Kidney epithelial cell (primary cell): Measurements from ENCODE around the gene TRIM46. TPM values are rescaled to one million over a fixed set of nuclear protein-coding genes. Genes with fewer than 3 reads are reported as not detected.

ENCODE experiments used
- DNase-seq: peaks from one replicate; pipeline ENCODE4 v3.0.0-alpha.2; 2010; ENCODE audit warnings: low read depth
- H3K27me3 ChIP-seq: 2 replicates; pipeline ENCODE4 v1.6.0; 2011; ENCODE audit warnings: low read length; ENCODE audit not compliant: control insufficient read depth, insufficient read depth
- H3K36me3 ChIP-seq: 2 replicates; pipeline ENCODE4 v1.5.1; 2011; ENCODE audit warnings: low read length; ENCODE audit not compliant: control insufficient read depth, insufficient read depth
- H3K4me3 ChIP-seq: 2 replicates; pipeline ENCODE4 v1.5.1; 2011; ENCODE audit warnings: low read depth, mild to moderate bottlenecking, control low read depth, low read length
- total RNA-seq: library from RNA; depleted of rRNA; stranded (reverse); fragments of >200 nt; gene quantifications from 2 replicates; pipeline ENCODE4 v1.2.3, GENCODE V29; 2015
- TF ChIP-seq, protein P1 (sequence below): IDR thresholded peaks from 2 replicates; pipeline ENCODE4 v1.5.1; 2011; ENCODE audit warnings: mild to moderate bottlenecking, moderate library complexity, low read length, control low read depth, inconsistent platforms; ENCODE audit not compliant: insufficient read depth, poor library complexity, severe bottlenecking

TRIM46 gene
- total RNA-seq, 1 donor from 2014 or later, result 7.1 TPM

DNA sequence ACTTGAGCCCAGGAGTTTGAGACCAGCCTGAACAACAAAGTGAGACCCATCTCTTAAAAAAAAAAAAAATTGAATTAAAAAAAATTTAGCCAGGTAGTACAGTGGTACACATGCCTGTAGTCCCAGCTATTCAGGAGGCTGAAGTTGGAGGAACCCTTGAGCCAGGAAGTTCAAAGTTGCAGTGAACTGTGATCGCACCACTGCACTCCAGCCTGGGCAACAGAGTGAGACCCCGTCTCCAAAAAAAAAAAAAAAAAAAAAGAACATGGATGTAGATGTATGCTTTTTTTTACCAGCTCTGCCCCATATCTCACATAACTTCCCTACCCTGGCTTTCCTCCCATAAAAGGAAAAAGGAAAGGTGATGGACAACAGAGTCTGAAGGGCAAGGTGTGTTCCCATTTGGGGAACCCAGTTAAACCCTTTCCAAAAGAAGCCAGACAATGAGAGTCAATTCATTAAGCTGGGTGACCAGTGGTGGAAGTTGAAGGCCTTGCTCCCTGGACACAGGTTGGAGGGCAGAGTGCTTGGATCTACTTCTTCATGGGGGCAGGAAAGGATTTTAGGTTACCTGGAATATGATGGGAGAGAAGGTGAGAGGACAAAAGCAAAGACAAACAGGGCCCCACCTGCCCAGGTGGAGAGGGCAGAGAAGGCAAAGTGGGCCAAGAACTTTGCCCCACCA, 3.4 kb upstream of the TRIM46 start:
- Histone ChIP-seq H3K27me3 (peaks cover 8% of the 10 kb centered on the region), H3K36me3 (no peaks in the 10 kb centered on the region)
- TF ChIP-seq, protein P1, sequence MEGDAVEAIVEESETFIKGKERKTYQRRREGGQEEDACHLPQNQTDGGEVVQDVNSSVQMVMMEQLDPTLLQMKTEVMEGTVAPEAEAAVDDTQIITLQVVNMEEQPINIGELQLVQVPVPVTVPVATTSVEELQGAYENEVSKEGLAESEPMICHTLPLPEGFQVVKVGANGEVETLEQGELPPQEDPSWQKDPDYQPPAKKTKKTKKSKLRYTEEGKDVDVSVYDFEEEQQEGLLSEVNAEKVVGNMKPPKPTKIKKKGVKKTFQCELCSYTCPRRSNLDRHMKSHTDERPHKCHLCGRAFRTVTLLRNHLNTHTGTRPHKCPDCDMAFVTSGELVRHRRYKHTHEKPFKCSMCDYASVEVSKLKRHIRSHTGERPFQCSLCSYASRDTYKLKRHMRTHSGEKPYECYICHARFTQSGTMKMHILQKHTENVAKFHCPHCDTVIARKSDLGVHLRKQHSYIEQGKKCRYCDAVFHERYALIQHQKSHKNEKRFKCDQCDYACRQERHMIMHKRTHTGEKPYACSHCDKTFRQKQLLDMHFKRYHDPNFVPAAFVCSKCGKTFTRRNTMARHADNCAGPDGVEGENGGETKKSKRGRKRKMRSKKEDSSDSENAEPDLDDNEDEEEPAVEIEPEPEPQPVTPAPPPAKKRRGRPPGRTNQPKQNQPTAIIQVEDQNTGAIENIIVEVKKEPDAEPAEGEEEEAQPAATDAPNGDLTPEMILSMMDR, result no peak

DNA sequence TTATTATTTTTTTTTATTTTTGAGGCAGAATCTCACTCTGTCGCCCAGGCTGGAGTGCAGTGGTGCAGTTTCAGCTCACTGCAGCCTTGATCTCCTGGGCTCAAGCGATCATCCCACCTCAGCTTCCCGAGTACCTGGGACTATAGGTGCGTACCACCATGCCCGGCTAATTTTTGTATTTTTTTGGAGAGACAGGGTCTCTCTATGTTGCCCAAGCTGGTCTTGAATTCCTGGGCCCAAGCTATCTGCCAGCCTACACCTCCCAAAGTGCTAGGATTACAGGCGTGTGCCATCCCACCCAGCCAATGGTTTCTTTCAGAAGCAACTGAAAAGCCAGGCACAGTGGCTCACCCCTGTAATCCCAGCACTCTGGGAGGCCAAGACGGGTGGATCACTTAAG, 2.8 kb upstream of the TRIM46 start:
- Histone ChIP-seq H3K36me3 (no peaks in the 10 kb centered on the region), H3K27me3 (peaks cover 8% of the 10 kb centered on the region), H3K4me3 (no peak overlapping the region)
- DNase-seq, result no peak
- TF ChIP-seq, protein P1, result no peak

More for the DNA sequence above, 3.4 kb upstream of the TRIM46 start:
- no peak overlapping the region for H3K4me3 ChIP-seq
- no peak for DNase-seq

DNA sequence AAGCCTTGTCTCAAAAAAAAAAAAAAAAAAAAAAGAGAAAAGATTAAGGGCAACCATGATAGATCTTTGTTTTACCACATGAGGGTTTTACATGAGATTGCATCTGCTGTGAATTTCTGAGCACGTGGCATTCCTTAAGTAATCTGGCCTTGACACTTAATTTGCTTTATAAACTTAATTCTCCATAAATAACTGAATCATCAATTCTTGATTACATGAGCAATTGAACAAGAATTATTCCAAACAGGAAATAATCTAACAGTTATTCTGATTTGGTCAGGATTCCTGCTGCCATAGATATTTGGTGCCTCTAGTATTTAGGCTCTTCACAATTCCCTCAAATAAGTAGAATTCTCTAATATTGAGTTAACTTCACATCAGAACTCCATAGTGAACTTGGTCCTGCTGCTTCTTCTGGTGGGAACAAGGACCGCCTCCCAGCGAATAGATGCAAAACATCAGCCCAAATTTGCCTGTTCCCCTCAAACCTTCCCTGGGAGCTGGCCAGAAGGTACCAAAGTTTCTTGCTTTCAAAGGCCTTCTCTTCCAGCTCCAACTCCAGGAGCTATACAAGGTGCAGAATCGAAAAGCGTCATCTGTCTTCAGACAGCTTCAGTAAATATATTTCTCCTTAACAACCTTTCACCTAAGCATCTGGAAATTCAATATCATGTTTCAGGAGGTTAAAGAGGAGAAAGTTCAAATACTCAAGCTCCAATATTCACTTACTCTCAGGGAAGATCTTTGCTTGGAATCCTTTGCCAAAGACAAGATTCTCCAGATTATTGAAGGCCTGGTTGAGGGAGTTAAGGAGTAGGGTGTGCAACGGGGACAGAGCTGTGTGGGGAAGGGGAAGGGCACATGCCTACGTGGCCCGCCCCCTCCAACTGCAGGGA, 1.6 kb upstream of the TRIM46 start:
- DNase-seq, result no peak
- TF ChIP-seq, protein P1, result no peak
- Histone ChIP-seq H3K27me3 (peaks cover 2% of the 10 kb centered on the region), H3K36me3 (peaks cover under 1% of the 10 kb centered on the region), H3K4me3 (peak overlapping the region; percentile 85)

DNA sequence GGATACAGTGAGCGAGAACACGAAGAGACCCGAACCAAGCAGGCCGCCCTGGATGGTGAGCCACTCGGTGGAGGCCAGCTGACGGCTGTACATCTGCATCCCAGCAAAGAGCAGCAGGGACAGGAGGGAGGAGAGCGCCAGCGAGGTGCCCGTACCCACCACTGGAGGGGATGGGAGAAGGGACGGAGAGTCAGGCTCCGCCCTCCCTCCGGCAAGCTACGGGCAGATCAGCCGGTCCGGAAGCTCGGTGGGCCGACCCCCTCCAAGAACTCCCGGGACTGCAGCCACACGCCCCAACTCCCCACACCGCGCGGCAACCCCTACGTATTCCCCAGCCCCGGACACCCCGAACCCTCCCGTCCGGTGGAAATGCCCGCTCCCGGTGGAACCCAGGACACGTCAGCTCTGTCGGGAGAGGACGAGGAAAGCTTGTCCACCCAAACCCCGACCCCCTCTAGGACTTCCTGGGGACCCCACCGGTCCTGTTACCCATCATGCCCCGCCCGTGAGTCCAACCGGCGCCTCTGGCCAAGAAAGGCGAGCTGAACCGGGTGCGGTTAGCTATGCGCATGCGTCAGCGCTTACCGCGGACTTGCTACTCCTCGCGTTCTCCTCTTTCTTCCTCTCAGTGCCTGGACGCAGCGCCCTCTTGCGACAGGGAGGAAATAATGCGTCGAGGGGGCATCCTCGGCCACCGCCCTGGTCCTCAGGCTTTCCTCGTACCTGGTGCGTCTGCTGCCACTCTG, 744 bp upstream of the TRIM46 start, which contains the start of gene KRTCAP2:
KRTCAP2 (minus strand) TSS at position 573 of the 746 bp plus-strand sequence; CDS start at position 493, 80 bp downstream.
- Histone ChIP-seq H3K36me3 (peaks cover 1% of the 10 kb centered on the region), H3K27me3 (no peaks in the 10 kb centered on the region), H3K4me3 (peak within 1 kb of the TSS; percentile 85)
- TF ChIP-seq, protein P1, result peak; percentile 90
- DNase-seq, result peak; percentile 86

DNA sequence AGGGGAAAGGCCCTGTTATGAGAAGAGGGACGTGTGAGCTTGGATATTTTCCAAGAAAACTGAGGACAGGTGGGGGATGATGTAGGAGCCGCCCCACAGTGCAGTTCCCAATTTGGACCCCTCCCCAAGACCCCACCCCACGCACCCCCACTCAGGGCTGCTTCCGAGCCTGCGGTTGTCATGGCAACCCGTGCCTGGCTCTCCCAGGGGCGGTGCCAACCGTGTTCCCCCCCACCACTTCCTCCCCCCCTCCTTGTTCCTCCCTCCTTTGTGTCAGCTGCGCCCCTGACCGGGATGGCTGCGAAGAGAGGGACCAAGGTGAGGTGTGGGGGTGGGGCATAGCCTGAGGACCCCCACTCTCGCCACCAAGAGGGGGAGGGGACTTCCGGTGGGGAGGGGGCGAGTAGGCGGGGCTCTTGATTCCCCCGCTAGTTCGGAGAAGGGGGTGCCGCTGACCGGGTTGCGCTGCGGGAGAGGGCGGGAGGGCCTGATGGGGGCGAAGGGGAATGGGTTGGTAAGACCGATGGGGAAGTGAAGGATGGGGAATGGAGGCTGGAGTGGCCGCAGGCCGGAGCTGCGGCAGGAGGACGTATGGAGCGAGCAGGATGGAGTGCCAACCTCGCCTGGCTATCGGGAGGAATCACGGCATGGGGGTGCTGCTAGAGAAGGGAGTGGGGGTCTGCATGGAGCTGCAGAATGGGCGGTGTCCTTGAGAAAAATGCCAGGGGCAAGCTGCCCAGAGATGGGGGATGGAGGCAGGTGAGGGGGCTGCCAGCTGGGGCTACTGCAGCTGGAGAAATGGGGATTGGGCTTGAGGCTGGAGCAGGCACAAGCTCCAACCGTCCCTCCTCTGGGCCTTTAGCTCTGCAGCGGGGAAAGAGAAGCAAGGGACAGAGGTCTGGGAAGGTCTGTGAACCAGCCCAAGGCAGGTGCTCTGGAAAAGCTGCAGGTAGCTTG, 953 bp downstream of the TRIM46 start:
- TF ChIP-seq, protein P1, result no peak
- DNase-seq, result no peak
- Histone ChIP-seq H3K27me3 (no peaks in the 10 kb centered on the region), H3K36me3 (peaks cover 5% of the 10 kb centered on the region), H3K4me3 (peak overlapping the region; percentile 85)
